Inflammatory macrophage (primary cell): ENCODE measurements around the gene PSMF1.

Source experiments
- DNase-seq, 2 donors: peaks; one replicate each; pipeline ENCODE4 v3.0.0-alpha.2; 2020 to 2022

PSMF1 gene

DNA sequence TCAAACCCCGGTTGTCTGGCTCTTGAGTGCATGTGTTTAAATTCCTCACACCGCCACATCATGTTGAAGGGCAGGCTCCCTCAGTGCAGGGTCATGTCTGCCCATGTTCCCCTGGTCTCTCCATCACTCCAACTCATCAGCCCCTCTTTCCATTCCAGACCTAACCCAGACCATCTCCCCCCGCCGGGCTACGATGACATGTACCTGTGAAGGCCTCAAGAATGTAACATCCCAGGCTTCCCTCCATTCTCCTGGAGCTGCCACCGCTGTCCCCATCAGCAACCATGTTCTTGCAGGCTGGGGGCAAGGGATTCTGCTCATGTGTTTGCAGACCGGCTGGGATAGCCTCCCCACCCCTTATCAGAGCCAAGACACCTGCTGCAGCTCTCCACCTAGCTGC, 46.5 kb downstream of the PSMF1 start:
- DNase-seq: no peak

DNA sequence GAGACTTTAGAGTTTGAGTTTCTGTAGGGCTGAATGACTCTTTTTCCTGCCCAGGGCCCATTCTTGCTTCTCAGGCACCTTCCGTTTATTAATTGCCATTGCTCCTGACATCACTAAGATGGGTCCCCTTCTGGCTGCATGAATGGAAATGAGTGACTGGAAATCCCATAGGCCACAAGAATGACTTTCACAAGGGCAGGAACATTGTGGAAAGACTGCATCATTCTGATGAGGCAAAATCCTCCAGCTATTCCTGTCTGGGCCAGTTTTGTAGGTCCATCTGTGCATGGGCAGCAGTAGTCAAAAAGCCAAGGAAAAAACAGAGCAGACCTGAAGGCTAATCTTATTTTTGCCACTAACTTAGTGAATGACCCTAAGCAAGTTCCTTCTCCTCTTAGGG, 47.1 kb downstream of the PSMF1 start:
- DNase-seq: no peak

DNA sequence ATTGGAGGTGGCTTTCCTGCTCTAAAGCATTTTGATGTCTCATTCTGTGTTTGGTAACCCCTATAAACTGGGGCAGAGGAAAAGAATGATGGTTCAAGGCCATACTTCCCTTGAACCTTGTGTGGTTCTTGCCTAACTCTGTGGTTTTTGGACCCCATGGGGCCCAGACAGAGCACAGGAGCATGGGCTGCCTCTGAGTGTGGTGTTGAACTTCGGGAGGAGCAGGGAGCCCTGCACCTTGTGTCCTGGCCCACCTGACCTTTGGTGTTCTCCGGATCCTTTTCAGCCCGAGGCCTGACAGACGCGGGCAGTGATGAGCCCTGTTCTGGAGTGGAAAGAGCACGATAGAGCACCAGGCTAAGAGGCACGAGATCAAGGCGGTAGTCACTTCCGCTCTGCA, 47.5 kb downstream of the PSMF1 start:
- DNase-seq: no peak

DNA sequence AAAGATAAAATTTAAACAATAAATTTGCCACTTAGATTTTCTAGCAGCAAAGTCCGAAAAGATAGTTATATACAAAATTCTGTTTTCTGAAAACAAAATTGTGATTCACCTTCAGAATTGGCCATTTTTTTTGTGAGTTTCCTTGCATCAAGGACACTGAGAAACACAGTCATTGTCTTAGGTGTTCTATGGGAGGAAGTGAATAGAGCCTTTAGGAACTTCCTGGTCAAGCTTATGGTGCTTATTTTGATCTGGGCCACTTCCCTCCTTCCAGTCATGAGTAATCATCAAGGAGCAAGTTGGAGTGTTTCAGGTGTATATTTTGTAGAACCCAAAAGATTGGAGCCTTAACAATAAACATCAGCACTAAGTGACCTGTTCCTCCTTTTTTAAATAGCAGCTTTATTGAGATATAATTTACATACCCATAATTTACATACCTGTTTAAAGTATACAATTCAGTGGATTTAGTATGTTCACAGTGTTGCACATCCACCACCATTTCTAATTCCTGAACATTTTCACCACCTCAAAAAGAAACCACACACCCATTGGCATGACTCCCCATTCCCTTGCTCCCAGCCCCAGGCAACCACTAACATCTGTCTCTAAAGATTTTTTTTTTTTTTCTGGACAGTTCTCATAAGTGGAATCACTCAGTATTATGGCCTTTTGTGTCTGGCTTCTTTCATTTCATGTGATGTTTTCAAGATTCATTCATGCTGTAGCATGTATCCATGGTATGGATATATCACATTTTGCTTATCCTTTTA, 48.7 kb downstream of the PSMF1 start:
- DNase-seq: no peak

DNA sequence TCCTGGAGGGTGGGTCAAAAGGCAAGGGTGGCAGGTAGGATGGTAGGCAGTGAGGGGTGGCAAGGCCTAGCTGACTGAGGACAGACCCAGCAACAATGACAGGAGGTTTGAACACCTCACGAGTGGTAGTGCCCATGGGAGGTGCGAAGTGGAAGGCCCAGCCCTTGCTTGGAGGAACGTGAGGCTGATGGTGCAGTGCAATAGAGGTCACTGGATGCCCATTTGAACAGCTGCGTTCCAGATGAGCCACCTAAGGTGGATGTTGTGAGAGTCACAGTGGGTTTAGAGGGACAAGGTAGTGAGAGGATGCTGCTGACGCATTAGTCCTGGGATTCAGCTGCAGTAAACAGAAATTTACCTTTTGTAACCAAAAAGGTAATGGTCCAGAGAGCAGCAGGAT, 50.8 kb downstream of the PSMF1 start:
- no peak for DNase-seq

DNA sequence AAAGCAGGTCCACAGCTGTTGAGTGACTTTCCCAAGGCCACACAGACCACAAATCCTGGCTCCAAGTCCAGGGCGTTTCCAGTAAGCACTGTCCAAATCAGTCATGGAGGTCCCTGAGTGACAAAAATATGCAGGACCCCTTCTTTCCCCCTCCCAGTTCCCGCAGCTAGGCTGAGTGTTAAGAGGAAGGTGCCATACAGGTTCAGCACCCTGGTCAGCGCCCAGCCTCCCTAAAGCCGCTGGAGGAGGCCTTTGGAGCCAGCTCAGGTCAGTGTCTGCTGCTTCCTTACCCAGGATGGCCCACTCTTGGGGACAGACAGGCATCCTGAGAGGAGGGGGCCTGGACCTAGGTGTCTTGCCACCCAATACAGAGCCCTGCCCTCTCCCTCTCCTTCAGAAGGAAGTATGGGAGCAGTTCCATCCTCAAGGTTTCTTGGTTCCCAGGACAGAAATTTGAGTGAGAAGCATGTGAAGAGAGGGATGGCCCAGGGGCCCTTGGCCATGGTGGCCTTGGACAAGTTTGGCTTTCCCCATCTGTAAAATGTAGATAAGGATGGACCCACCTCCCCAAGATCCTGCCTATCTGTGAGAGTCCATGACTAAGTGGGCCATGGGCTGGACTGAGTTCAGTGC, 53.2 kb downstream of the PSMF1 start:
- peak in 1 of 2 donors; percentile 23 for DNase-seq

DNA sequence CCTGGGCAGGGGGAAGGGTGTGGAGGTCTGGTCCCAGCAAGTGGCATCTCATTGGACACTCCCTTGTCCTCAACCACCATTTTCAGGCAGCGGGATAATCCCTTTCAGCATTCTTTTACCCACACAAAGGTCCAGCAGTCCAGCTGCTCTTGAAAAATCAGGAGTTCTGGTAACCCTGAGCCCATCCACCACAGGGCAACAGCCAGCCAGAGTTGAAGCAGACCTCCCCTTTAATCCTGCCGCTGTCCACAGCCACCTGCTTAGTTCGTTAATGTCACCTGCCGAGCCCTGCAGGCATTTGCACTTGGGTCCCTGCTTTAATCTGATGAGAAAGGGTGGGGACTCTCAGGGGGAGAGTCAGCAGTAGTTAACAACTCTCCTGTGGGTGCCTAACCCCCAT, 55.3 kb downstream of the PSMF1 start:
- DNase-seq: no peak

DNA sequence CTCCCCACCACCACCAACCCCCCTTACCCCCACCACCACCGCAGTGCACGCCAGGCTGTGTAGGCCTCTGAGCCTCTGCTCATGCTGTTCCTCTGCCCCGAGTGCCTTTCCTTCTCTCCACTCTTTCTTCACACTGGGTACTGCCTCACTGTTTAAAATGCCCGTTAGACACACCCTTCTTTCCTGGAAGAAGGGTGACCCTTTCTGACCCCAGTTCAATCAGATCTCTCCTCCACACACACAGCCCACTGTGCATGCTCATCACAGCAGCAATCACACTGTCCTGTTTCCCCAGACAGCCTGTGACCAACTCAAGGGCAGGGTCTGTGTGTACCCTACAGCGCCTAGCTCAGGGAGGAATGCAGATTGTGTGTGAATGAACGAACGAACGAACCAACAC, 56.4 kb downstream of the PSMF1 start:
- DNase-seq: no peak

DNA sequence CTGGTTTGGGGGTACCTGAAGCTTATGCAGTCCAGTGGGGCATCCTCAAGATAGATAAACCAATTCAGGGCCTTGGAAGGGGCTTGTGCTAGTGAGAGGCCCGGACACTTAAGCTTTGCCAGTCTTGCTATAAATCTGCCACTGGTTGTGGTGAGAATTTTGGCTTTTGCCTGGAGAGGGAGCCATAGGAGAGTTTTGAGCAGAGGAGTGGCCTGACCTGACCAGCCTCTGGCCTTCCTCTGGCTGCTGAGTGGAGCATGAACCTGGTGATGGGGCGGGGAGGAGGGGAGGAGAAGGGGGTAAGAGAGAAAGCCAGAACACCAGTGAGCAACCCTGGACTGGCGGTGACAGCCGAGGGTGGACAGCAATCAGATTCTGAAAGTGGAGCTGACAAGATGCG, 59.3 kb downstream of the PSMF1 start:
- DNase-seq: peak; percentile 2 to 24

DNA sequence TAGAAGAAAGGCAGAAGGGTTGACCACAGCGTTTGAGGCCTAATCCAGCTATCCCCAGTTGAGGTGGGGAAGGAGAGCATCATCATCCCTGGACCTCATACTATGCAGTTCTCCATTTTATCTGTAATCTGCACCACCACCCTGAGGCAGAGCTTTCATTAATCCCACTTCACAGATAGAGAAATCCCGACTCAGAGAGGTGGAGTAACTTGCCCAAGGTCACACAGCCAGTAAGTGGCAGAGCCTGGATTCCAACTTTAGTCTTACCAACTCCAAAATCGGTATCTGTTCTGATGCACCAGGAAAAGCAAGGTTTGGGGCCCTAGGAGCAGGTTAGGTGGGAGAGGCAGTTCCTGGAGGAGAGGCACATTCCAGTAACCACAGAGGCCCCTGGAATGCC, 59.7 kb downstream of the PSMF1 start:
- DNase-seq: no peak

DNA sequence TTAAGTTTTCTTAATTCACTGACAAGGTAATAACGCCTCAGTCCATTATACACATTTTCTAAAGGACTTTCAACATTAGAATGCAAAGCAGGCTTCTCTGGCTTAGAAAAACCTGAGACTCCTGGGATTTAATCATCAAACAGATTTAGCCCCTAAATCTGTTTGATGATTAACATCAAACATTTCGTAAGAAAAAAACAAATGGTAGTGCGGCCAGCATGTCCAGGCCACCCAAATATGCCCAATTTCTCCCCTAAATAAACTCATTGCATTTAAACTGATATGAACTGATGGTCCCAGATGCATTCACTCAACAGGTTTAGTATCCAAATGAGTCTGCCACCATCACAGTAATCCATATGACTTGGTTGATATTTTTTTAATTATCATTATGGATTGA, 60.2 kb downstream of the PSMF1 start:
- DNase-seq: no peak

DNA sequence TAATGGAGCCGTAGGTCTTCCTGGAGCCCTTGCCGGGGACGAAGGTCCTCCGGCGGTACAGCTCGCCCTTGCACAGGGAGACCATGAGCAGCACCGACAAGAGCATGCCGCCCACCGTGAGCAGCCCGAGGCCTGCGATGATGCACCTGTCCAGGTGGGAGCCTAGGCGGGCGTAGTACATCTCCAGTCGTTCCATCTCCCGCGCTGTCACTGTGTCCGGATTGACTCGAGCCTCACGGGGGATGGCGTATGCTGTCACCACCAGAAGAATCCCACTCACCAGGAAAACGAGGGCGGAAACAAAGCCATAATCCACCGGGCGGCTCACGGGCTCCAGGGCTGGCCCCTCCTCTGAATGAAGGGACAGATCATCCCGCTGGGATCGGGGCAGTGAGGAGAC, 62.5 kb downstream of the PSMF1 start:
- DNase-seq: no peak

DNA sequence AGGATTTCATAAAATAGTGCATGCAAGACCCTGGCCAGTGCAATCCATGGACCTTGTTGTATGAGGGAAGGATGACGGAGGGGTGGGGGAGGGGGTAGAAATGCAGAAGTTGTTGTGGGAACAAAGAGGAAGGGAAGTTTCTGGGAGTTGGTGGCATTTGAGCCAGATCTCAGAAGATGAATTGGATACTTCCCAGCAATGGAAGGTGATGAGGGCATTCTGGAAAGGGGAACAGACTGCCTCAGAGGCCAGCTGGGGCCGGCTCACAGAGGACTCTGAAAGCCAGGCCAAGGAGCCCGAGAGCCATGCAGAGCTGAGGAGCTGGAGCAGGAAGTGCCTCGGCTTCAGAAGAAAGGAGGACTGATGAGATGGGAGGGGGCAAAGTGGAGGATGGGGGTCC, 63.7 kb downstream of the PSMF1 start:
- DNase-seq: peak; percentile 40 to 73

DNA sequence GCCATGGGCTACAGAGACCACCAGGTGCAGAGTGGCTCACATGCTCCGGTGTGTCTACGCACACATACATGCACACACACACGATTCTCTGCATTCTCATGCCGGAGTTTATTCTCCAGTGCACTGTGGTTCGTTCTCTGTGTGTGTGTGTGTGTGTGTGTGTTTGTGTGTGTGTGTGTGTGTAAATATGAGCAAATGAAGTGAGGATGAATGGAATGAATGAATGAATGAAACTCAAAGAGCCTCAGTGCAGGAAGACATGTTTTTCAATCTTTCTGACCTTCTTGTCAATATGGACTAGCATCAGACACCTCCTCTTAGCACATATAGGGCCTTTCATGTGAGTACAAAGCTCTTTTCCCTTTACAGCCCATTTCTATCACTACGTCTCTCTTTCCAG, 64.8 kb downstream of the PSMF1 start:
- DNase-seq: no peak

DNA sequence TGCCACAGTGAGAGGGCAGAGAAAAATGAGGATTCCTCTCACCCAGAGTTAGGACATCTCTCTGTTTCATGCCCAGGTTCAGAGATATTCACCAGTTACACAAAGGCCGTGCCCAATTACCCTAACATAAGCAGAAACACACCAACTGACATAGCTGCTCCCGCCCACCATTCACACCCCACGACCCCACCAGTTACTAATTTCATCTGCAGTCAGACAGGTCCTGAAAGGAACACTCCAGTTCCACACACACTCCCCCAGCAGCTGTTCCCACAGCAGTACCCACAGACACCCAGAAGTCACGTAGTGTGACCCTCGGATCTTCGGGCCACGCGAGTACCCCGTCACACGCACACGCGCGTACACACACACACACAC, 65.8 kb downstream of the PSMF1 start:
- no peak for DNase-seq

DNA sequence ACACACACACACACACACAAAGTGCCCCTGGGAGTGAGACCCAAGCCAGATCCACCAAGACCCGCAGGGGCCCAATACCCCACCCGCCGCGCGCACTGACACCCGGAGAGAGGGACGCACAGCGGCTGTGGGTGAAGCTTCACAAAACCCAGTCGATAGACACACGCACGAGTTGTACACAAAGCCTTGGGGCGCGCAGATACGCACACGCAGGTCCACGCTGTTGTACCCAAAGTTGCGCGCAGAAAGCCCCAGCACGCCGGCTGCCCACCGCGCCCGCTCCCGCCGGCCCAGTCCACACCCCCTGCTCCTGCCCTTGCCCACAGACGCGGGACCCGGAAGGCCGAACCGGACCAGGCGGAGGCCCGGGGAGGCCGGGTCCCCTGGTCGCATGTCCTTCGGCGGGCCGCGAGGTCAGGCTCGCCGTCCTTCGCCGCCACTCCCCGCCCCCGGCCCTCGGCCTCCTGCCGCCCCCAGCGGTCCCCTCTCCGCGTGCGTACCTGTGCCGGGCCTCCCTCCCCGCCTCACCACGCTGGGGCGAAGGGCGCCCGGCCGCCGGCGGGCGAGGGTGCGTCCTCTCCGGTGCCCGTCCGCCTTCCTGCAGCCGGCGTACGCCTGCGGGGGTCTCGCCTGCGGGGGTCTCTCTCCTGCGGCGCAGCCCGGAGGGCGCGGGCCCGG, 66.4 kb downstream of the PSMF1 start, which contains the start of gene TMEM74B:
Gene TMEM74B, minus strand, starts transcription at position 344 of the 678 bp plus-strand sequence. CDS start 1,180 bp downstream, outside the sequence.
- DNase-seq: no peak

DNA sequence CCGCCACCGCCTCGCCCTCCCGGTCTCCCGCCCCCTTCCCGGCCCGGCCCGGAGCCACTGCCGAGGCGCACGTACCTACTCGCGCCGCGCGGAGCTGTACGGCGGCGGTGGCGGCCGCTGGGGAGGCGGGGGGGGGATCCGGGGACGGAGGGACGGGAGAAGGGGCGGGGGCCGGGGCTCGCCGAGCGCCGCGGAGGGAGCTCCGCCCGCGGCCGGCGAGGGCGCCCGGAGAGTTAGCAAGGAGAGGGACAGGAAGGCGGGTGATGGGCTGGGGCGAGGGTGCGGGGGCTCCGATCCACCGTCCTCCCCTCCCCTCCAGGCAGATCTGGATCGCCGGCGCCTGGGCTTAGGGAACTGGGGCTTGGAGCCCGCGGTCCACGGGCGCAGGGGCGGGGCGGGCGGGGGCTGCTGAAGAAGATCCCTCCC, 66.9 kb downstream of the PSMF1 start:
- DNase-seq: no peak

DNA sequence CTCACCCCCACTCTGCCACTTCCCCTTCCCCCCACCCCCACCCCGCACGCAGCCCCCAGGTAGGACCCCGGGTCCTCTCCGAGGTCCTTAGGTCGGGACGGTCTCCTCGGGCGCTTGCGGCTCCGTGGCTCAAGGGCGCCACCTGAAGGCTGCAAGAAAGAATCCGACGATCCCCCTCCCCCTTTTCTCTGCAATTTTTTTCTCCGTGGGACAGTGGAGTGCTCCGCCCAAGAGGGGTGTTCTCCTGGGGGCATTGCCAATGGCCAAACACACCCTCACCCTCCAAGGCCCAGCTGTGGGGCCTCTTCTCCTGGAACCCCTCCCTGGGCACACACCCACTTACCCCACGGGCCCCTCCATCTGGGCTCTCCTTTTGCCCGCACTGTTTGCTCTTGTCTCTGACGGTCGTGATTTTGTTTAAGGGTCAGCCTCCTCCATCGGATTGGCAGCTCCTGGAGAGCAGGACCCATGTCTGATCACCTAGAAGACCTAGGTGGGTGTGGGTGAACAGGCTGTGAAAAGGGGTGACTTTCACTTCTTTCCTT, 67.5 kb downstream of the PSMF1 start:
- DNase-seq: peak; percentile 26 to 50

DNA sequence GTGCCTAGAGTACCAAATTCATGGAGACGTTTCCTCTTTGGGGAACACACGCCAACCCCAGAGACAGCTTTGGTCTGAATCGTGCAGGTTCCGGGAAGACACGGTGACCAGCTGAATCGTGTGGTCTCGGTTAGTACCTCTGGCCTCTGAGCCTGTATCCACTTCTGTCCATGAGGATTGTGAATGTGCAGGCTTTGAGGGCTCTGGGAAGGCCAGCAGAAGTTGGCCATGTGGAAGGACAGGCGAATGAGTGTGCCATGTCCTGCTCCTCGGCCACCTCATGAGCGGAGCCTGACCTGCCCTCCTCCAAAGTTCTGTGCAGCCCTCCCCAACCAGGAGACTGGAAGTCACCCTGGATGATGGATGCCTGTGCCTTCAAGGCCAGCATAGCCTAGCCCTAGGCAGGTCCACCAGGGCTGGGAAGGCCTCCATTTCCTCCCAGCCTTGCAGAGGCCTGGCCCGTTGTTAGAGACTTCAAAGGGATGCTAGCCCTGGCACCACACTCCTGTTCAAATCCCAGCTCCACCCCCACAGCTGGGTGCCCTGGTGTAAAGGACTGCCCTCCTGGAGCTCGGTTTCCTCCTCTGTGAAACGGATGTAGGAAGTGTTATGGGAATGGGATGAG, 68.1 kb downstream of the PSMF1 start:
- no peak for DNase-seq

DNA sequence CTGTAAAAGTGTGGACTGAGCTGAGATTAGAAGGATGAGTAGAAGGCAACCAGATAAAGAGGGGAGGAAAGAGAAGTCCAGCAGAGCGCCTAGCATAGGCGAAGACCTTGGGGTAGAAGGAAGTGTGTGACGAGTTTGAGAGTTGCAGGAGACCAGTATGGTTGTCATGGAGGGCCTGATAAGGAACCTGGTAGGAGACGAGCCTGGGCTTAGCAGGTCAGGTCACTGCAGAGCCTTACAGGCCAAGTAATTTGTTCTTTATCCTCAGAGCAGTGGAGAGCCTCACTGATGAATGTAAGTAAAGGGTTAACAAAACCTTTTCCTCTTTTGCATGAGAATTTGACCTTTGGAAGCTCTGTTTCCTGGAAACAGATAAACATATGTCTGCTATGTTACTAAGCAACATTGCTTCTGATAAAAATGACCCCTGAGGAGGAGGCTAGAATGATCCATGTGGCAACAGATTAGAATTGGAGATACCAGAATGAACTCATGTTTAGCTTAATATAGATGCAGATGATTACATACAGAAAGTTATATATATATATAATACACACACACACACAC, 69.3 kb downstream of the PSMF1 start:
- peak in 1 of 2 donors; percentile 21 for DNase-seq

DNA sequence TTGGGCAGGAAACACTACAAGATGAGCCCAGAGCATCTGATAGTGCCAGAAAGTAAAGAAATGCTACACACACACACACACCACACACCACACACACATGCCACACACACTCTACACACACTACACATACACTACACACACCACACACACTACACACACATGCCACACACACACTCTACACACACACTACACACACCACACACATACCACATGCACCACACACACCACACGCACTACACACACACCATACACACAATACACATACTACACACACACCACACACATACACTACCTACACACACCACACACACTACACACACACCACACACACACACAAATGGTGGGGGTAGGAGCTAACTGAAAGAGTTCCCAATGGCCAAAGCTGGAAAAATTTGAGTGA, 69.9 kb downstream of the PSMF1 start:
- no peak for DNase-seq

DNA sequence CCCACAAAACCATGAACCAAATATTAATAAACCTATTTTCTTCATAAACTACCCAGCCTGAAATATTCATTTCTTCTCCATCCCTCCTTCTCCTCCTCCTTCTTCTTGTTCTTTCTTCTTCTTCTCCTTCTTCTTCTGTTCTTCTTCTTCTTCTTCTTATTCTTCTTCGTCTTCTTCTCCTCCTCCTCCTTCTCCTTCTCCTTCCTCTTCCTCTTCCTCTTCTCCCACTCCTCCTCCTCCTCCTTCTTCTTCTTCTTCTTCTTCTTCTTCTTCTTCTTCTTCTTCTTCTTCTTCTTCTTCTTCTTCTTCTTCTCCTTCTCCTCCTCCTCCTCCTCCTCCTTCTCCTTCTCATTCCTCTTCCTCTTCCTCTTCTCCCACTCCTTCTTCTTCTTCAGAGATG, 71.4 kb downstream of the PSMF1 start:
- DNase-seq: no peak

DNA sequence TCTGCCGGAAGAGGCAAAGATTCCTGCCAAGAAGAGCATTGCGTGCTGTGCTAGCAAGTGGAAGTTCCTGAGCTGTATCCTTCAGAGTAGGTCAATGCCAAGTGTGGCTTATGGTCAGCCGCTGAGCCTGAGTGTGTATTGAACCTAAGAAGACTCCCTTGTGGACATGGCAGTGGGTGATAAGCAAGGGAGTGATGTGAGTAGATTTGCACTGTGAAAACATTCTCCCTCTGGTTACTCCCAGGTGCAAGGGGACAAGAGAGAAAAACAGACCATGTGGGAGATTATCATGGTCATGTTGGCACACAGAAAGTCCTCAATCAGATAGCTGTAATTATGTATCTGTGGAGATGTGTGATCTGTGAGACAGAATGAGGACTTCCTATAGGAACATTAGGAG, 72.4 kb downstream of the PSMF1 start:
- no peak for DNase-seq
